C4-2B (cell line): ENCODE data around the gene PGP.
"Not testable (repeated sequence)": the region's sequence is repeated elsewhere in the genome, so short reads cannot be mapped to it uniquely, and the experiment has no call there.

Experiments
- H3K27ac ChIP-seq: fragments of 450-650 bp; 2 replicates; pipeline ENCODE4 v1.5.1; 2017
- ZFX ChIP-seq: fragments of 450-650 bp; IDR thresholded peaks from 2 replicates; pipeline ENCODE4 v1.6.1; 2017
- TF ChIP-seq, protein P1 (sequence below): fragments of 450-650 bp; conservative IDR thresholded peaks from 2 replicates; pipeline ENCODE4 v1.5.1; 2017; ENCODE audit warnings: mild to moderate bottlenecking

Gene PGP

DNA sequence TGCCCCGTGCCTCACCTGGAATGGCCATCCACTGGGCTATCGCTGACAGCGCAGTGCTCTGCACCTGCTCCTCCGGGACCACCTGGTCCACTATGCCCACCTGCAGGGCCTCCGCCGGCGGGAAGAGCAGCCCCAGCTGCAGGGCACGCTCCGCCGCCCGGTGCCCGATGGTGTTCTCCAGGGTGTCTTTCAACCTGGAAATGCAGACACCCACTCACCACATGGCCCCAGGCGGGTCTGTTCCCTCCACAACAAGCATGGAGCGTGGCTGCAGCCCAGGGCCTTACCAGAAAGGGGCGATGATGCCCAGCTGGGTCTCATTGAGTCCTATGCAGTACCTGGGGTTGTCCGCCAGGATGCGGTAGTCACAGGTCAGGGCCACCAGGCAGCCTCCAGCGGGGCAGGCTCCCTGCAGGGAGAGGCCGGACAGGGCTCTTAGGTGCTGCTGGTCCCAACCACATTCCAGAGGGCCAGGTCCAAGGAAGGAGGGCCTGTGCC is 28.4 kb upstream of the PGP start:
- no peak overlapping the region for H3K27ac ChIP-seq
- TF ChIP-seq, protein P1, sequence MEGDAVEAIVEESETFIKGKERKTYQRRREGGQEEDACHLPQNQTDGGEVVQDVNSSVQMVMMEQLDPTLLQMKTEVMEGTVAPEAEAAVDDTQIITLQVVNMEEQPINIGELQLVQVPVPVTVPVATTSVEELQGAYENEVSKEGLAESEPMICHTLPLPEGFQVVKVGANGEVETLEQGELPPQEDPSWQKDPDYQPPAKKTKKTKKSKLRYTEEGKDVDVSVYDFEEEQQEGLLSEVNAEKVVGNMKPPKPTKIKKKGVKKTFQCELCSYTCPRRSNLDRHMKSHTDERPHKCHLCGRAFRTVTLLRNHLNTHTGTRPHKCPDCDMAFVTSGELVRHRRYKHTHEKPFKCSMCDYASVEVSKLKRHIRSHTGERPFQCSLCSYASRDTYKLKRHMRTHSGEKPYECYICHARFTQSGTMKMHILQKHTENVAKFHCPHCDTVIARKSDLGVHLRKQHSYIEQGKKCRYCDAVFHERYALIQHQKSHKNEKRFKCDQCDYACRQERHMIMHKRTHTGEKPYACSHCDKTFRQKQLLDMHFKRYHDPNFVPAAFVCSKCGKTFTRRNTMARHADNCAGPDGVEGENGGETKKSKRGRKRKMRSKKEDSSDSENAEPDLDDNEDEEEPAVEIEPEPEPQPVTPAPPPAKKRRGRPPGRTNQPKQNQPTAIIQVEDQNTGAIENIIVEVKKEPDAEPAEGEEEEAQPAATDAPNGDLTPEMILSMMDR: no peak
- no peak for TF ChIP-seq ZFX

- no peak overlapping the region for H3K27ac ChIP-seq
- no peak for TF ChIP-seq ZFX
- TF ChIP-seq, protein P1: no peak
Measured at GRCh38 chr16:2242598-2242997, 28.0 kb upstream of the PGP start.

- not testable (repeated sequence) for H3K27ac ChIP-seq
Measured at GRCh38 chr16:2240331-2240730, 25.7 kb upstream of the PGP start.

DNA sequence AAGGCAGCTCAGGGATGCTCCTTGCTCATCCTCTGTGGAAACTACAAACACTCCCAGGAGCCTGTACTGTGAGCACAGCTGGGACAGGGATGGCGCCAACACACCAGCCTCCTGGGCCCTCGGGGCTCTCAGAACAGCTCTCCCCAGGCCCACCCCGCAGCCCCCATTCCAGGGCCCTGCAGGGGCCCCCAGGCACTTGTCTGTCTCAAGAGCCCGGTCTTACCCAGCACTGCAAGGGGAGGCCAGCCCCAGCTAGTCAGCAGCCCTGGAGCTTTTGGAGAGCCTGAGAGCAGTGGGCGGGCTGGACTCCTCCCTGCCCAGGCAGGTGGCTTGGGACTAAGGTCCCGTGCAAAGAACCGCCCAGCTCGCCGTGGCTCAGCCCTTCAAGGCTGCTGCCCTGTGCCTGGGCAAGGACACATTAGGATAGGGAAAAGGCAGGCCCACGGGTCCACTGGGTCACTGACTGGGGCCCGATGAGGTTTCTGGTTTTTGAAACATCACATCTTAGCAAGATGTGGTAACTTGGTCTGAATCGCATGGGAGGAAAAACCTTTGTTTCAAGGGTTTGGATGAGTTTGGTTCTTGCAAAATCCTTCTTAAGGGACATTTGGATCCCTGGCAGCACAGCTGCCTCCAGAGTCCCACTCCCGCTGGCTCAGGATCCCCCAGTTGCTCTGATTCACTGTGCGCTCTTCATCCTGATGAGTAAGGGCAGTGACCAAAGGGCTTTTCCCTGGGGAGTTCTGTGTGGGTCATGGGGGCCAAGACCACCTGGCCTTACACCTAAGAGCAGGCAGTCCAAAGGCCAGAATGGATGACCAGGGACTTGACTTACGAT is 24.4 kb upstream of the PGP start:
- no peak overlapping the region for H3K27ac ChIP-seq
- TF ChIP-seq, protein P1: no peak
- TF ChIP-seq ZFX: no peak

DNA sequence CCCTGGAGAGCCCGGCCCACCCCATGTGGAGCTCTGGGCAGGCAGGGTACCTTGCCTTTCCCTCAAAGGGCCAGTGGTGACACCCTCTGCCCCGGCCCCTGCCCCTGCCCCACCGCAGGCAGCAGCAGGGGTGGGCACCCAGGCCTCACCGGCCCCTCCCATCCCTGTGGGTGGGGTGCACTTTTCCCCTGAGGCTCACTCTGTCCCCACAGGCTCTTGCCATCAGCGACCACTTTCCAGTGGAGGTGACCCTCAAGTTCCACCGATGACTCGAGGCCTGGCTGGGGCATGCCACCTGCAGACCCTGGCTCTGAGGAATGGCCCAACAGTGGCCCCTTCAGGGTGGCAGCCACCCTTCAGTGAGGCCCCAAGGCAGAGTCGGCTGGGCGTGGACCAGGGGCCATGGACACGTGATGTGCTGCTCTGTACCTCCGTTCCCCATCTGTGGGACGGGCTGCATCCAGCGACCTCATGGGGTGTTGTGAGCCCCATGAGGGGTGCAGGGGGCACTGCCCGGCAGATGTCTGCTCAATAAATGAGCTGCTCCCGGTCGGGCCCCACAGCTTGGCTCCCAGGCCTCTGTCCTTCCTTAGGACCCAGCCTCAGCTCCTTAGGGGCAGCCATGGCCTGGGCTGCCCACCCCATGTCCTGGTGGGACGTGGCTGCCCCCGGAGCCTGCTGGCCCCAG is 23.7 kb upstream of the PGP start:
- no peak overlapping the region for H3K27ac ChIP-seq
- TF ChIP-seq ZFX: no peak
- TF ChIP-seq, protein P1: no peak

- TF ChIP-seq, protein P1: no peak
- no peak for TF ChIP-seq ZFX
- no peak overlapping the region for H3K27ac ChIP-seq
Measured at GRCh38 chr16:2237493-2238149, 23.0 kb upstream of the PGP start.

- H3K27ac ChIP-seq: no peak overlapping the region
- no peak for TF ChIP-seq ZFX
- TF ChIP-seq, protein P1: no peak
Measured at GRCh38 chr16:2237102-2237482, 22.5 kb upstream of the PGP start.
